KMS-11 (cell line): Measurements from ENCODE around the gene DNMT3A.

Experiments used
- H2AFZ ChIP-seq: fragments of 200-600 bp; sonication (generic); 2 replicates; pipeline ENCODE4 v1.6.1; 2016; ENCODE audit warnings: antibody characterized with exemption, mixed run types, low read depth
- H3K27ac ChIP-seq: fragments of 200-600 bp; sonication (generic); 2 replicates; pipeline ENCODE4 v1.6.1; 2016; ENCODE audit warnings: mild to moderate bottlenecking, mixed run types
- H3K27me3 ChIP-seq: fragments of 200-600 bp; sonication (generic); 2 replicates; pipeline ENCODE4 v1.6.1; 2017; ENCODE audit warnings: mild to moderate bottlenecking, low read depth, mixed run types, moderate library complexity; ENCODE audit not compliant: insufficient read depth
- H3K36me3 ChIP-seq: fragments of 200-600 bp; sonication (generic); 2 replicates; pipeline ENCODE4 v1.6.1; 2017; ENCODE audit warnings: mild to moderate bottlenecking, mixed run types; ENCODE audit not compliant: insufficient read depth
- H3K4me1 ChIP-seq: fragments of 200-600 bp; sonication (generic); 2 replicates; pipeline ENCODE4 v1.6.1; 2016; ENCODE audit warnings: mild to moderate bottlenecking, low read depth, mixed run types; ENCODE audit not compliant: poor library complexity, severe bottlenecking
- H3K4me2 ChIP-seq: fragments of 200-600 bp; sonication (generic); 2 replicates; pipeline ENCODE4 v1.7.0; 2016; ENCODE audit warnings: mild to moderate bottlenecking, mixed run types
- H3K4me3 ChIP-seq: fragments of 200-600 bp; sonication (generic); IDR thresholded peaks from 2 replicates; pipeline ENCODE4 v1.6.1; 2017; ENCODE audit warnings: low read depth, low read length, mixed read lengths; ENCODE audit not compliant: insufficient read depth
- H3K79me2 ChIP-seq: fragments of 200-600 bp; sonication (generic); 2 replicates; pipeline ENCODE4 v1.6.1; 2016; ENCODE audit warnings: low read depth, mixed run types; ENCODE audit not compliant: insufficient read depth
- H3K9ac ChIP-seq: fragments of 200-600 bp; sonication (generic); 2 replicates; pipeline ENCODE4 v1.6.1; 2016; ENCODE audit warnings: mild to moderate bottlenecking, mixed run types
- H4K20me1 ChIP-seq: fragments of 200-600 bp; sonication (generic); 2 replicates; pipeline ENCODE4 v1.6.1; 2016; ENCODE audit warnings: mild to moderate bottlenecking, mixed run types; ENCODE audit not compliant: insufficient read depth
- CTCF ChIP-seq: fragments of 200-600 bp; sonication (generic); conservative IDR thresholded peaks from 2 replicates; pipeline ENCODE4 v1.6.1; 2017; ENCODE audit warnings: low read depth, mild to moderate bottlenecking, antibody characterized with exemption, low read length, moderate library complexity, mixed read lengths

DNMT3A gene

GRCh38 chr2:25341753-25342371 is at the start of gene DNMT3A:
Gene DNMT3A (minus strand): TSS chr2:25341925. CDS start chr2:25313984, 27,941 bp downstream.
- H3K79me2 ChIP-seq, result no peaks in the 10 kb centered on the region
- H3K36me3 ChIP-seq, result no peaks in the 10 kb centered on the region
- H3K4me3 ChIP-seq, result no peak within 1 kb of the TSS
- no peak within 1 kb of the TSS for H3K9ac ChIP-seq
- H3K27ac ChIP-seq, result no peak within 1 kb of the TSS
- TF ChIP-seq CTCF, result no peak
- H3K4me1 ChIP-seq, result no peaks in the 10 kb centered on the region
- peak within 1 kb of the TSS; percentile 73; the same call in 1 of the 2 replicates for H2AFZ ChIP-seq
- H4K20me1 ChIP-seq, result no peaks in the 10 kb centered on the region
- peaks cover 3% of the 10 kb centered on the region; the same call in 1 of the 2 replicates for H3K27me3 ChIP-seq
- H3K4me2 ChIP-seq, result peak within 1 kb of the TSS; percentile 45; the same call in 1 of the 2 replicates

GRCh38 chr2:25389161-25389560 is 47.4 kb upstream of the DNMT3A start:
- Histone ChIP-seq H3K4me3 (no peak overlapping the region), H4K20me1 (no peaks in the 10 kb centered on the region), H3K79me2 (no peaks in the 10 kb centered on the region), H2AFZ (no peak overlapping the region), H3K27ac (no peak overlapping the region), H3K4me1 (no peaks in the 10 kb centered on the region), H3K4me2 (no peak overlapping the region), H3K36me3 (no peaks in the 10 kb centered on the region), H3K9ac (no peak overlapping the region), H3K27me3 (no peaks in the 10 kb centered on the region)
- no peak for TF ChIP-seq CTCF

GRCh38 chr2:25388491-25388890 is 46.8 kb upstream of the DNMT3A start:
- Histone ChIP-seq H4K20me1 (no peaks in the 10 kb centered on the region), H3K4me2 (no peak overlapping the region), H3K4me1 (no peaks in the 10 kb centered on the region), H3K4me3 (no peak overlapping the region), H2AFZ (no peak overlapping the region), H3K79me2 (no peaks in the 10 kb centered on the region), H3K27ac (no peak overlapping the region), H3K27me3 (no peaks in the 10 kb centered on the region), H3K36me3 (no peaks in the 10 kb centered on the region), H3K9ac (no peak overlapping the region)
- no peak for TF ChIP-seq CTCF

- TF ChIP-seq CTCF, result no peak
- Histone ChIP-seq H3K4me2 (no peak overlapping the region), H4K20me1 (no peaks in the 10 kb centered on the region), H3K4me1 (no peaks in the 10 kb centered on the region), H2AFZ (no peak overlapping the region), H3K4me3 (no peak overlapping the region), H3K36me3 (no peaks in the 10 kb centered on the region), H3K27ac (no peak overlapping the region), H3K27me3 (no peaks in the 10 kb centered on the region), H3K9ac (no peak overlapping the region), H3K79me2 (no peaks in the 10 kb centered on the region)
Measured at GRCh38 chr2:25387876-25388449, 46.2 kb upstream of the DNMT3A start.
